ENCODE results near the gene NR0B1. TPM values are rescaled to one million over a fixed set of nuclear protein-coding genes. Genes with fewer than 3 reads are reported as not detected.

Gene NR0B1
- total and polyA plus RNA-seq, 2 donors from 2014 or later, result 0.16 TPM; not detected in 1

GRCh38 chrX:30301208-30301607 is 8.0 kb downstream of the NR0B1 start:
- Histone ChIP-seq H3K27ac (ENCODE audit: low read depth in 2 of 2, low read length in 2 of 2) (no peak overlapping the region), H3K27me3 (ENCODE audit: control insufficient read depth, insufficient read depth, low read length) (no peaks in the 10 kb centered on the region), H3K9me3 (ENCODE audit: control insufficient read depth in 2 of 3, insufficient read depth in 1 of 3, low read length in 3 of 3) (no peaks in the 10 kb centered on the region), H3K9ac (ENCODE audit: low read length in 3 of 3) (no peak overlapping the region), H3K4me1 (ENCODE audit: control insufficient read depth in 2 of 3, insufficient read depth in 2 of 3, low read depth in 1 of 3, low read length in 3 of 3) (no peaks in the 10 kb centered on the region), H3K36me3 (ENCODE audit: control insufficient read depth in 2 of 3, insufficient read depth in 3 of 3, low read length in 3 of 3) (no peaks in the 10 kb centered on the region), H3K4me3 (ENCODE audit: low read length in 3 of 3) (no peak overlapping the region)
- peak in 2 of 5 donors; percentile 16 to 39 for DNase-seq
- intact Hi-C loops (cut with DNase I), result no loop called here
- FAIRE-seq, result no peak
- TF ChIP-seq CTCF (IDR thresholded peaks at IDR 0.05; ENCODE audit: borderline replicate concordance, extremely low read depth, insufficient read depth), result no peak

GRCh38 chrX:30296408-30297254 is 12.6 kb downstream of the NR0B1 start:
- Histone ChIP-seq H3K36me3 (ENCODE audit: control insufficient read depth in 2 of 3, insufficient read depth in 3 of 3, low read length in 3 of 3) (no peaks in the 10 kb centered on the region), H3K4me3 (ENCODE audit: low read length in 3 of 3) (no peak overlapping the region), H3K27me3 (ENCODE audit: control insufficient read depth, insufficient read depth, low read length) (no peaks in the 10 kb centered on the region), H3K4me1 (ENCODE audit: control insufficient read depth in 2 of 3, insufficient read depth in 2 of 3, low read depth in 1 of 3, low read length in 3 of 3) (no peaks in the 10 kb centered on the region), H3K9me3 (ENCODE audit: control insufficient read depth in 2 of 3, insufficient read depth in 1 of 3, low read length in 3 of 3) (no peaks in the 10 kb centered on the region), H3K9ac (ENCODE audit: low read length in 3 of 3) (no peak overlapping the region), H3K27ac (ENCODE audit: low read depth in 2 of 2, low read length in 2 of 2) (no peak overlapping the region)
- no peak for TF ChIP-seq CTCF (IDR thresholded peaks at IDR 0.05; ENCODE audit: borderline replicate concordance, extremely low read depth, insufficient read depth)
- DNase-seq (no peak), FAIRE-seq (no peak)
- intact Hi-C loops (cut with DNase I), result no loop called here

GRCh38 chrX:30283456-30284200 is 25.6 kb downstream of the NR0B1 start:
- Histone ChIP-seq H3K27ac (ENCODE audit: low read depth in 2 of 2, low read length in 2 of 2) (no peak overlapping the region), H3K9ac (ENCODE audit: low read length in 3 of 3) (no peak overlapping the region), H3K4me1 (ENCODE audit: control insufficient read depth in 2 of 3, insufficient read depth in 2 of 3, low read depth in 1 of 3, low read length in 3 of 3) (no peaks in the 10 kb centered on the region), H3K36me3 (ENCODE audit: control insufficient read depth in 2 of 3, insufficient read depth in 3 of 3, low read length in 3 of 3) (no peaks in the 10 kb centered on the region), H3K9me3 (ENCODE audit: control insufficient read depth in 2 of 3, insufficient read depth in 1 of 3, low read length in 3 of 3) (no peaks in the 10 kb centered on the region), H3K27me3 (ENCODE audit: control insufficient read depth, insufficient read depth, low read length) (no peaks in the 10 kb centered on the region), H3K4me3 (ENCODE audit: low read length in 3 of 3) (no peak overlapping the region)
- intact Hi-C loops (cut with DNase I), result no loop called here
- DNase-seq (no peak), FAIRE-seq (peak; percentile 76)
- TF ChIP-seq CTCF (IDR thresholded peaks at IDR 0.05; ENCODE audit: borderline replicate concordance, extremely low read depth, insufficient read depth), result no peak
